DMS53 (cell line): ENCODE data around the gene KDM6B.
"Not testable (repeated sequence)": the region's sequence is repeated elsewhere in the genome, so short reads cannot be mapped to it uniquely, and the experiment has no call there.

ENCODE experiments used
- DNase-seq: peaks from one replicate; lab custom pipeline; 2025; lab: John Stamatoyannopoulos, UW

Gene KDM6B

GRCh38 chr17:7833795-7834541 is at the start of gene KDM6B:
TSS of gene KDM6B (plus strand) at chr17:7834217. CDS start at chr17:7845555, 11,338 bp downstream.
- peak; percentile 98 for DNase-seq

GRCh38 chr17:7786866-7787265 is 47.2 kb upstream of the KDM6B start:
- no peak for DNase-seq

- DNase-seq, result no peak
Measured at GRCh38 chr17:7789131-7789530, 44.9 kb upstream of the KDM6B start.

GRCh38 chr17:7790150-7790549 is 43.9 kb upstream of the KDM6B start:
- DNase-seq, result no peak

GRCh38 chr17:7792611-7793010 is 41.4 kb upstream of the KDM6B start:
- DNase-seq, result no peak

- DNase-seq, result no peak
Measured at GRCh38 chr17:7794075-7794663, 39.8 kb upstream of the KDM6B start.

GRCh38 chr17:7797976-7798375 is 36.0 kb upstream of the KDM6B start:
- no peak for DNase-seq

GRCh38 chr17:7798839-7799238 is 35.2 kb upstream of the KDM6B start:
- DNase-seq, result no peak

GRCh38 chr17:7803981-7804380 is 30.0 kb upstream of the KDM6B start:
- peak; percentile 94 for DNase-seq

GRCh38 chr17:7806587-7806986 is 27.4 kb upstream of the KDM6B start:
- DNase-seq, result no peak

- no peak for DNase-seq
Measured at GRCh38 chr17:7807206-7807605, 26.8 kb upstream of the KDM6B start.

GRCh38 chr17:7809086-7809790 is 24.8 kb upstream of the KDM6B start:
- peak; percentile 30 for DNase-seq

- not testable (repeated sequence) for DNase-seq
Measured at GRCh38 chr17:7809791-7810343, 24.1 kb upstream of the KDM6B start.

GRCh38 chr17:7811251-7811650 is 22.8 kb upstream of the KDM6B start:
- DNase-seq, result no peak

GRCh38 chr17:7814969-7815368 is 19.0 kb upstream of the KDM6B start:
- DNase-seq, result no peak

- DNase-seq, result no peak
Measured at GRCh38 chr17:7816926-7817642, 16.9 kb upstream of the KDM6B start.

- DNase-seq, result no peak
Measured at GRCh38 chr17:7817643-7817964, 16.4 kb upstream of the KDM6B start.

GRCh38 chr17:7818026-7818425 is 16.0 kb upstream of the KDM6B start:
- DNase-seq, result no peak

- DNase-seq, result no peak
Measured at GRCh38 chr17:7818746-7819645, 15.0 kb upstream of the KDM6B start.

GRCh38 chr17:7820231-7820630 is 13.8 kb upstream of the KDM6B start:
- DNase-seq, result no peak

GRCh38 chr17:7822126-7822525 is 11.9 kb upstream of the KDM6B start:
- DNase-seq, result no peak
